Loucy (cell line): ENCODE measurements around the gene IP6K3.

Experiments used
- EZH2phosphoT487 ChIP-seq: fragments of 200-600 bp; IDR thresholded peaks from 2 replicates; pipeline ENCODE4 v1.6.1; 2018; ENCODE audit warnings: antibody characterized with exemption, mild to moderate bottlenecking, moderate library complexity, borderline replicate concordance
- TF ChIP-seq, protein P1 (sequence below): fragments of 200-600 bp; sonication (generic); conservative IDR thresholded peaks from 2 replicates; pipeline ENCODE4 v1.5.1; 2014; ENCODE audit warnings: mild to moderate bottlenecking, antibody characterized with exemption, low read length

DNA sequence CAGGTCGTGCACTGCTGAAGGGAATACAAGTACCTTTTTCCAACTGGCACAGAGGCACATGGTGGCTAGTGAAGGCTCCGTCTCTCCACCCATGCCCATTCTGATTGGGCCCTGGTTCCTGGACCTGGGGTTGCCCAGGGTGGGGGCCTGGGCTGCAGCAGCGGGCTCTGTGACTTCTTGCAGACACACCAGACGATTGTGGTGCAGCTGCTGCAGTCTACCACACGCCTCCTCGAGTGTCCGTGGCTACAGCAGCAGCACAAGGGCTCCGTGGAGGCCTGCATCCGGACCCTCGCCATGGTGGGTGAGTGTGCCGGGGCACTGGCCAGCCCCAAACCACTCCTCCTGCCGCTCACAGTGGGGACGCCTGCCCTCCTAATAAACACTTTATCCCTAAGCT lies 64.4 kb downstream of the IP6K3 start:
- TF ChIP-seq, protein P1, sequence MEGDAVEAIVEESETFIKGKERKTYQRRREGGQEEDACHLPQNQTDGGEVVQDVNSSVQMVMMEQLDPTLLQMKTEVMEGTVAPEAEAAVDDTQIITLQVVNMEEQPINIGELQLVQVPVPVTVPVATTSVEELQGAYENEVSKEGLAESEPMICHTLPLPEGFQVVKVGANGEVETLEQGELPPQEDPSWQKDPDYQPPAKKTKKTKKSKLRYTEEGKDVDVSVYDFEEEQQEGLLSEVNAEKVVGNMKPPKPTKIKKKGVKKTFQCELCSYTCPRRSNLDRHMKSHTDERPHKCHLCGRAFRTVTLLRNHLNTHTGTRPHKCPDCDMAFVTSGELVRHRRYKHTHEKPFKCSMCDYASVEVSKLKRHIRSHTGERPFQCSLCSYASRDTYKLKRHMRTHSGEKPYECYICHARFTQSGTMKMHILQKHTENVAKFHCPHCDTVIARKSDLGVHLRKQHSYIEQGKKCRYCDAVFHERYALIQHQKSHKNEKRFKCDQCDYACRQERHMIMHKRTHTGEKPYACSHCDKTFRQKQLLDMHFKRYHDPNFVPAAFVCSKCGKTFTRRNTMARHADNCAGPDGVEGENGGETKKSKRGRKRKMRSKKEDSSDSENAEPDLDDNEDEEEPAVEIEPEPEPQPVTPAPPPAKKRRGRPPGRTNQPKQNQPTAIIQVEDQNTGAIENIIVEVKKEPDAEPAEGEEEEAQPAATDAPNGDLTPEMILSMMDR: no peak
- TF ChIP-seq EZH2phosphoT487: no peak
